ENCODE data around the gene GRAMD1B.
A peak's percentile ranks its signal among the peaks of the same experiment; 100 is the strongest.

Gene GRAMD1B

DNA sequence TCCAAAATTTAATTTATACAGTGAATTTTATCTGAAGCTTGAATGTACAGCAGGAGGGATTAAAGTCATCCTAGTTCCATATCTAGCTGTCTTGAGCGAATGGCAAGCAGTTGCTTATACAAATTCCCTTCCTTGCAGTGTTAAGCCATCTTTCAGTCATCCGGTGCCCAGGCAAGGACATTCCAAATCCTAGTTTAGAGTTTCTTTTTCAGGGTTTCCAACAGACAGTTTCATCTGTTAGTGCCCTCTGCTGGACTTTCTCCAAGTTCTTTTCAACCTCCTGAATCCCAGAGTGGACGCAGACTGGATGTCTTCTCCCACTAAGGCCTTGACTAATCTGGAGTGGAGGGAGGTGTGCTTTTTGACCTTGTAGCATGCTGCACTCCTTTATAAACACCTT, 45.4 kb downstream of the GRAMD1B start:
- peak; percentile 83 for DNase-seq (ENCODE audit: low spot score)

DNA sequence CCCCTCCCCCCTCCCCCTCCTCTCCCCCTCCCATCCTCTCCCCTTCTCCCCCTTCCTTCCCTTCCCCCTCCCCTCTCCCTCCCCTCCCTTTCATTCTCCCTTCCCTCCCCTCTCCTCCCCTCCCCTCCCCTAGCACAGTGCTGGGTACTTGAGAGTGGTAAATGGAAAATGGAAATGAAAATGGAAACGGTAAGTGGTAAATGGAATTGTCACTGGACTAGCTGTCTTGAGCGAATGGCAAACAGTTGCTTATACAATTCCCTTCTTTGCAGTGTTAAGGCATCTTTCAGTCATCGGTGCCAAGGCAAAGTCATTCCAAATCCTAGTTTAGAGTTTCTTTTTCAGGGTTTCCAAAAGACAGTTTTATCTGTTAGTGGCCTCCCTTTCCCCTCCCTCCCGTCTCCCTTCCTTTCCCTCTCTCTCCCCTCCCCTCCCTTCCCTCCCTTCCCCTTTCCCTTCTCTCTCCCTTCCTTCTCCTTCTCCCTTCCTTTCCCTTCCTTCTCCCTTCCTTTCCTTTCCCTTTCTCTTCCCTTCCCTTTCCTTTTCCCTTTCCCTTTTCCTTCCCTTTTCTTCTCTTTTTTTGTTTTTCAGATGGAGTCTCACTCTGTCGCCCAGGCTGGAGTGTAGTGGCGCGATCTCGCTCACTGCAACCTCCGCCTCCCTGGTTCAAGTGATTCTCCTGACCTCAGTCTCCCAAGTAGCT, 47.3 kb downstream of the GRAMD1B start:
- no peak for DNase-seq (ENCODE audit: low spot score)

DNA sequence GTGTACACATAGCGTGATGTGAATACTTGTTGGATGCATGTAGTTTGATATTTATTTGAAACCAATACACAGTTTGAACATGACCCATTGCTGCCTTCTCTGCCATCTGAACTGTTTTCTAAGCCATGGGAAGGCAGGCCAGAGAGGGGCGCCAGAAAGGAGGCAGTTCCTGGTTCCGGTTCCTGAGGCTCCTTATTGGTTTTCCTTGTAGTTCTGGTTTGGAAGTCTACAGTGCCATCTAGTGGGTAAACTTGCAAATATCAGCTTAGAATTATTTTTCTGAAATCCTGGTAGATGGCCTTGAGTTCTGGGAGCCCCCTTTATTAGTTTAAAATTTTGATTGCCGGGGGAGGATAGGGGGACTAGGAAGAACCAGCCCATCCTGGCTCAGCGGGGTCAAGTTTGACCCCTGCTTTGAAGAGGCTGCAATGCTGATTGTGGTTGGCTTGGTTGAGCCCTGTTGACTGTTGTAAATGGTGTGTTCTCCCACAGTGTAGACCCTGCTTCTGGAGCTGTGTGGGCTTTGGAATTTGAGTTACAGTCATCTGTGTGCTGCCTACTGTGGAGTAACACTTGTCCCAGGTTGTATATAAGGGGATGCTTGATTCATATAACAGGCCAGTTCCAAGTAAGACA, 48.4 kb downstream of the GRAMD1B start:
- DNase-seq (ENCODE audit: low spot score) = peak; percentile 94

DNA sequence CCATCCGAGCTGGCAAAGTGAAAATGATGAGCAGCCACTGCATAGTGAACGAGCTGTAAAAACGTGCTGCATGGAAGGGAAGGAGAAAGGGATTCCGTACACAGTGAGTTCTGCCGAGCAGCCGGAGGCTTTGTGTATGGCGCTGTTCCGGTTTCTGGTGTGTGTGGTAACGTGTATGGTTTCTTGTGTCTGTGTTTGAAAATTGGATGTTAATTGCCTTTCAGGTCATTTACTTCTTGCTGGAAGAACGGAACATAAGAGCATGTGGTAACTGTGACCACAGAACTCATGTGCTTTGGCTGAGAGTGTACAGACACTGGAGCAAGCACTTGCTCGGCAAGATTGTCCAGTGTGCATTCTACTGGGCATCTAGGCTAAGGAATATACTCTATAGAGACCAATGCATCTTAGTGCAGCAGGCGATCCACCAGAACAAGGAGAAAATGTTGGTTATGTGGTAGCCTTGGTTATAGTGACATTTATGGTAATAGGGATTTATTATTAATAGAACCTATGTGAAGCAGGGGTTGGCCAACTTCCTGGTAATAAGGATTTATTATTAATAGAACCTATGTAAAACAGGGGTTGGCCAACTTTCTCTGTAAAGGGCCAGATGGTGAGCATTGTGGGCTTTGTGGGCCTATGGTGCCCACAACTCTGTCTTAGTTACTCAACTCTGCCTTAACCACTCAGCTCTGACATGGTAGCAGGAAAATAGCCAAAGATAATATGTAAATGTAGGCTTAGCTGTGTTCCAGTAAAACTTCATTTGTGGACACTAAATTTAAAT, 49.2 kb downstream of the GRAMD1B start:
- no peak for DNase-seq (ENCODE audit: low spot score)

DNA sequence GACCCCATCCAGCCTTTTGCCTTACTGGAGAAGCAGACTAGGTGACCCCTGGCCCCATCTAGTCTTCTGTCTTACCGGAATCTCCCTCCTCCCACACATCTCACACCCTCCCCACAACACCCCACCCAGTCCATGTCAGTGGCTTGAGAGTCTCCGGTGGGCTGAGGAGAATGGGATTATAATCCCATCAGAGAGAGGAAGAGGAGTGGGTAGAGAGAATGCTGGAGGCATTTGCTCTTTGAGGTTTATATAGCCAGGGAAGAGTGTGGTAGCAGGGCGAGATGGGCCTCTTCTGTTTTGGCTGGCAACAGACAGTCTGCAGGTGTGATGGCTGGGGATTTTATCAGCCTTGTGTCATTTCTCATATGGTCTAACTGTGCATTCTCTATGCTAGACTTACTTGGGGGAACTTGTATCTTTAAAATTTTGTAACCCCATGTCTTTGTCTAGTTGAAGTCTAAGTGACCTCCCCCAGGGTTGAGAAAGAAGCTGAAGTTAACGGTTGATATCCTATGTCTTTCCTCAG, 50.3 kb downstream of the GRAMD1B start:
- DNase-seq (ENCODE audit: low spot score) = no peak

DNA sequence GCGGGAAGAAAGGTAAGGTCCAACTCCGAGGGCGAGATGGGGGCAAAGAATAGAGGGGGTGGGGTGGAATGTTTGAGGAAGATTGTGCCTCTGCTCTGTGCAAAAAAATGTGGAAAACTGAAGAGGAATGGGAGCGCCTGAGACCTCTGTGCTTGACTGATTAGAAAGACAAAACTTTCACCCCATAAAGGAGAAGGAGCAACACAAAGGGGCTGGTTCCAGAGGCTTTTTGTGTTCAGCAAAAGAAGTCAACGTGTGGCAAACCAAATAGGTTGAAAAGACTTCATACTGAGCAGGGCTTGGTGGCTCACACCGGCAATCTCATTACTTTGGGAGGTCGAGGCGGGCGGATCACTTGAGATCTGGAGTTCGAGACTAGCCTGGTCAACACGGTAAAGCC, 50.8 kb downstream of the GRAMD1B start:
- no peak for DNase-seq (ENCODE audit: low spot score)

DNA sequence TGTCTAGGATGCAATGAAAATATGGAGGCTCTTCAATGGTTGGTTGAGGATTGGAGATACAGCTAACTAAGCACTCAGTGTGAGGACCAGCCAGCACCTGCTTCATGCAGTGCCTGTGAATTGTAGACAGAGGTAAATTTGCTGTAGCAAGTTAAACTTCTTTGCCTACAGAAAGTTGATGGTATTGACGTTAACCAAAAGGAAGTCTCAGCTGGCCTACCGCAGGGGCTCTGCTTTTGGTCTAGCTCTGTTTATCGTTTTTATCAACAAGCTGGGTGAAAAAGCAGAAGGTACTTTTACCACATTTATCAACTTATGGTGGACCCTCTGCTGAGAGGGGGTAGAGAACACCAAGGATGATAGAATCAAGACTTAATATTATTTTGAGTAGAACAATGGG, 51.6 kb downstream of the GRAMD1B start:
- no peak for DNase-seq (ENCODE audit: low spot score)

DNA sequence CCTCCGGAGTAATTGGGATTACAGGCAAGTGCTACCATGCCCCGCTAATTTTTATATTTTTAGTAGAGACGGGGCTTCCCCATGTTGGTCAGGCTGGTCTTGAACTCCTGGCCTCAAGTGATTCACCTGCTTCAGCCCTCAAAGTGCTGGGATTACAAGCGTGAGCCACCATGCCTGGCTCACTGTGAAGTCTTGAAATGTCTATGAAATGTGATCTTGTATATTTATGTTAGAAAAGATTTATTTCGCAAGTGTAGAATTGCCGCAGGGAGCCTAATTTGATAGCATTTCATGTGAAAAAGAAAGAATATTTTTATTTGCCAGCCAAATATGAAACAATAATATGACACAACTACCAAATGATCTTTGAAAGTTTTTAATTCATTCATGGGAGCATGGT, 52.1 kb downstream of the GRAMD1B start:
- DNase-seq (ENCODE audit: low spot score) = no peak

DNA sequence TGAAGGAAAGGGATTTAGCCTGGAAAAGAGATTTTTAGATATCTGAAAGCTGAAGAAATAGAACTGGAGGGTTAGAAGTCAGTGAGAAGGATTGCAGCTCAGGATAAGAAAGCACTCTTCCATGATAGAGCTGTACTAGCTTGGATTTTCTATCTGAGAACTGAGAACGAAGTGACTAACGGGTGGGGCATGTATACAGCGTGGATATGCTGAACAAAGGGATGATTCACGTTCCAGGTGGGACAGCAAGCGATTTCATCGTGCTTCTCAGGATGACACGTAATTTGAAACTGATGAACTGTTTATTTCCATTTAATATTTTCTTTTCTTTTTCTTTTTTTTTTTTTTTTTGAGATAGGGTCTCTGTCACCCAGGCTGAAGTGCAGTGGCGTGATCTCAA, 53.0 kb downstream of the GRAMD1B start:
- no peak for DNase-seq (ENCODE audit: low spot score)

DNA sequence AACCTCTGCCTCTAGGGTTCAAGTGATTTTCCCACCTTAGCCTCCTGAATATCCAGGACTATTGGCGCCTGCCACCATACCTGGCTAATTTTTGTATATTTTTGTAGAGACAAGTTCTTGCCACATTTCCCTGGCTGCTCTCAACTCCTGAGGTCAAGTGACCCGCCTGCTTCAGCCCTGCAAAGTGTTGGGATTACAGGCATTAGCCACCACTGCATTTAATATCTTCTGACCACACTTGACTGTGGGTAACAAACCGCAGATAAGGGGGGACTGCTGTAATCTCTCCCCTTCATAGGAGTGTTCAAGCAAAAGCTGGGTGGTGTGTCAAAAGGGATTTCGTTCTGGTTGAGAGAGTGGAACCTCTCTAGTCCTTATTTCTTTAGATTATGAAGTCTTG, 53.4 kb downstream of the GRAMD1B start:
- no peak for DNase-seq (ENCODE audit: low spot score)

DNA sequence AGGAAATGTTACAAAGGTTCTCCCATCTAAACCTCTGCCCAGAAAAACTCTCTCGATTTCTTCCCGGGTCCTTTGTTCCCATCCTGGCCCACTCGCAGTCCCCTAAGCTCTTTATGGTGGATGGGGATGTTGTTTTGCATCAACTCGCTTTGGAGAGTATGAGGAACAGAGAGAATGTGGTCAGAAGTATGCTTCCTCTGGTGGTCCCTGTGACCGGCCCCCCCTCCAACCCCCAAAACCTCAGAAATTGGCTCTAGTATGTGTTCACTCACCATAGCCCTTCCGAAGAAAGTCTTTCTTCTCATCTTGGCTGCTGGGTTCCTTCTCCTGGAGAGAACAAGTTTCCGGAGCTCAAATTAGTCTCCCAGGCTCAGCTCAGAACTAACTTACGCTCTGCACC, 54.4 kb downstream of the GRAMD1B start:
- no peak for DNase-seq (ENCODE audit: low spot score)

DNA sequence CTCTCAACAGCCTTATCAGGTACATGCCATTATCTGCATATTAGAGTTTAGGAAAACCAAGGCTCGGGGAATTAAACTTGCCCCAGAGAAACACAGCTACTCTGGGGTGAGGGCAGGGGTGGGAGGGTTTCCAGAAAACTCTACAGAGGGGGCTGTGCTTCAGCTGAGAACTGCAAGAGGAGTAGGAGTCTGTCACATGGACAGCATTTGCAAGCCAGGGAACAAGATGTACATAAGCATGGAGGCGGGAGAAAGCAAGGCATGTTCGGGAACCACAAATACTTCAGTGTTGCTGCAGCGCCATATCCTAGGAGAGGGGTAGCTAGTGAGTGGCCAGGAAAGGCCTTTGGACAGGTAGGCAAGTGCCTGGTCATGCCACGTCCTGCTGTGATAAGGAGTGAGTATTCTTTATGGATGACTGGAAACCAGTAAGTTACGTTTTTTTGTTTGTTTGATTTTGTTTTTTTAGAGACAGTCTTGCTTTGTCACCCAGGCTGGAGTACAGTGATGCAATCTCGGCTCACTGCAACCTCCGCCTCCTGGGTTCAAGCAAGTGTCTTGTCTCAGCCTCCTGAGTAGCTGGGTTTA, 57.2 kb downstream of the GRAMD1B start:
- DNase-seq (ENCODE audit: low spot score) = no peak

DNA sequence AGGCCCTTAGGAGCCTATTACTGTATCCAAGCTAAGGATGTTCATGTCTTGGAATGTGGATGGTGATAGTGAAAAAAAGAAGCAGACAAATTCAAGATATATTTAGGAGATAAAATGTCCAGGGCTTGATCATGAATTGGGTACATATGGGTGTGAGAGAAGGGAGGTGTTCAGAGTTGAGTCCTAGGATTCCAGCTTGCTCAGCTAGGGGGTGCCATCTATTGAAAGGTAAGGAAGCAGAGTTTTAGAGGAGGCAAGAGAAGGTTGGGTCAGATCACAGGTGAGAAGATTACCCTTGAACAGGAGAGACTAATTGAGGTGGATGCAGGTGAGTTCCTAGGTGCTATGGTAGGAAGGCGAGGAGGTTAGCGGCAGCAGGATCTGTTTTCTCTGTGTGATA, 60.5 kb downstream of the GRAMD1B start:
- no peak for DNase-seq (ENCODE audit: low spot score)

DNA sequence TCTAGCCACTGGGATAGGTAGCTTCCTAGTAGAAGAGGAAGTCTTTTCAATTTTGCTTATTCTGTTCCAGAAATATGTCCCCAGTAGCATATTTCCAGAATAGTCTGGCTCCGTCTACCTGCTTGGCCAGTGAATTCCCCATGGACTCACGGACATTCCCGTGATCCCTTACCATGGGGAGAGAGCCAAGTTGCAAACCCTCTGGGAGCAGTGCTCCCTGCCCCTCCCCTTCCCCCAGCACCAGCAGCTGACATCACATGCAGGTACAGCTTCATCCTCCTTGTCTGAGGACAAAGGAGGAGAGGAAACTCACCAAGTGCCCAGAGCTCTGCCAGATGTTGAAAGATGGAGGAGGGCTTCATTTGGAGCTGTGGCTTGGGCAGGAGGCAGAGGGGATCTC, 61.2 kb downstream of the GRAMD1B start:
- no peak for DNase-seq (ENCODE audit: low spot score)

DNA sequence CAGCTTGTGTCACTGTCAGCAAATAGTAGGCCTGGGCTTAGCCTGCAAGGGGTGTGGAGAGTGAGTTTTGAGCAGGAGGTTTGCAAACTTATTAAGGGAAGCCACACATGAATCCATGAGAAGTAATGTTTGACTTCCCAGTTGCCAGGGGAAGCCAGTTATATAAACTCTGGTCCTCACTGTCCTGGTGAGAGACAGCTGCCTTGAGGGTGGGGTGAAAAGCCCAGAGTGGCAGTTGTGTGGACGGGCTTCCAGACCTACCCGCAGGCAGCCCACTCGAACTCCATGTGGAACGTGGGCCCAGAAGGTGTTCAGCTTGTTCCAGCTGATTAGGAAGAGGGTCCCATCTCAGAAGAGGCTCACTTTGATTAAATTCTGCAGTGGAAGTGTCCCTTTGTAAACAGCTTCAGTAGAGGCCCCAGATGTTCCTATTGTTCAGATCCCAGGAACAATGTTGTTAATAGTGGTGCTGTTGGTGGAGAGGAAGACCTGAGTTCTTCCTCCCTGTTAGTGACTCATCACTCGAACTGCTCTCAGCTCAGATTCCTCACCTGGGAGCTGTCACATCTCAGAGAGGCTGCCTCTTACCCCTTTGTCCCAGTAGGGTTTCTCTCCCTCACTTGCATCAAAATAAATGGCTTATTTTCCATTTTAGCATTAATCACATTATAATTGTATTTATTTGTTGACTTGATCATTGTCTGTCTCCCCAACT, 63.4 kb downstream of the GRAMD1B start:
- no peak for DNase-seq (ENCODE audit: low spot score)

DNA sequence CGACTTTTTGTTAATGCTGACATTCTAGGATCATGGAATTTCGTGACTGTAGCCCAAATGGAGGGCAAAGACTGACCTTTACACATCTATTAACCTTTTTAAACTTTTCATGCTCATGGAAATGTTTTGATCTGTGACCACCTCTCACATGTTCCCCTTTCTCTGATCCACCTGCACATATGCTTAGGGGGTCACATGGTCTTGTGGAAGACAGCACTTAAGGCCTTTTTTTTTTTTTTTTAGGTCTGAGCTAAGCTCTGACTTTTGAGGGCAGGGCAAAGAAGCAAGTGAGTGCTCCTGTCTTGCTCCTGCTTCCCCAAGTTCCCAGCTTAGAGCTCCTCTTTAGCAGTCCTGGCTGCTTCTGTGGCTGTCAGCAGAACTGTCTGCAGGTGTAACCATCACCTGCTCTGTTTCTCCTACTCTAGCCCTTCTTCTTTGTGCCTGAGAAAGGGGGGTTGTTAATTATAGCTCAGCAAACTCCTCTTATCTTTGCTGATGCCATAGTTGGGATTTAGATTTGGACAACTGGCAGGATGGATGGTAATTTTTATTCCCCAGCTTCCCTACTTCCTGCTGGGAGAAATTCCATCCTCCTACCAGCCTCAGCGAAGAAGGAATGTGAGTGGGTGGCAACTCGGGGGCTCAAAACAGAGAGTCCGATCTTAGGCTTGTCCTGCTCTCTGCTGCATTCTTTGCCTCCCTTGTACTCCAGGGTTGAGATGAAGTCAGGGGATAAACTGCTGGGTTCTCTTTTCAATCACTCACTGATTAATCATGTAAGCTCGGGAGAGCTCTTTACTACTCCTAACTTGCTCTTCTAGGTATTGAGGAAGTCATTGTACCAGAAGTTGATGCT, 64.4 kb downstream of the GRAMD1B start:
- no peak for DNase-seq (ENCODE audit: low spot score)

DNA sequence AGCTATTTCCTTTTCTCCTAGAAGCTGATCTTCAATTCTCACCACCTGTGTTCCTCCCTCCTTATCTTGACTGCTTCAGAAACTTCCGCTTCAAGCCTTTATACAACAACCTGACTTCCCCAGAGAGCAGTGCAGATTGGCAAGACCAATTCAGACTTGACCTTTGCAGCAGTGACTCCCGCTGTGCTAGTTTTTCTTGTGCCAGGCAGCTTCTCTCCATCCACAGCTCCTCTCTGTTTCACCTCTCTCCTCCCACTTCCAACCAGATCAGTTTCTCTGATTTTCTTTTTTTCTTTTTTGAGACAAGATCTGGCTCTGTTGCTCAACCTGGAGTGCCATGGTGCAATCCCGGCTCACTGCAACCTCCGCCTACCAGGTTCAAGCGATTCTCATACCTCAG, 74.3 kb downstream of the GRAMD1B start:
- peak; percentile 74 for DNase-seq (ENCODE audit: low spot score)

DNA sequence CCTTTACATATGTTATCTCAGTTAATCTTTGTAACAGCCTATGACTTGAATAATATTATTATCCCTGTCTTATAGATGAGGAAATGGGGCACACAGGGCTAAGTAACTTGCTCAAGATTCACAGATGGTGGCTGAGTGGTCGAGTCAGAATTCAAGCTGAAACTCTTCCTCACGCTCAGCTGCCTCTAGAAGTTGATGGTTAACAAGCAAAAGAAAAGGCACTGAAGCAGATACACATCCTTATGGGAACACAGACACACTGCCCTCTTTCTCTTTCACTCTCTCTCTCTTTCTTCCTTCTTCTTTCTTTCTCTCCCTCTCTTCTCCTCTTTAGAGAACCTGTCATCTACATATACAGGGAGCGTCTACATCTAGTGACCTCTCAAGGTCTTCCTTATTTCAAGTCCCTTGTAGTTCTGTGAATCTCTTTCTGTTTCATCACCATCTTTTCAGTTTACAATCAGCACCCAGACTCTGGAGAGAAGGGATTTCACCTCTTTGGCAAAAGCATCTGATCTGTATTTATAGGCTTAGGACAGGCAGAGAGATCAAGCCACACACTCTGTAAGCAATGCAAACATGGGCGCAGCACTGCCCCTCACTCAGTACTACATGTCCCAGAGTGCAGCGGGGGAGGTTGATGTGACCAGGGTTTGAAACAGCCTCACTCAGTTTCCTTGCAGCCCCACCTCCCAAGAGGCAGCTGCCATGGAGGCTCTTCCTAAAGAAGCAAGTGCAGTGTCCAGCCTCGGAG, 75.7 kb downstream of the GRAMD1B start:
- no peak for DNase-seq (ENCODE audit: low spot score)

DNA sequence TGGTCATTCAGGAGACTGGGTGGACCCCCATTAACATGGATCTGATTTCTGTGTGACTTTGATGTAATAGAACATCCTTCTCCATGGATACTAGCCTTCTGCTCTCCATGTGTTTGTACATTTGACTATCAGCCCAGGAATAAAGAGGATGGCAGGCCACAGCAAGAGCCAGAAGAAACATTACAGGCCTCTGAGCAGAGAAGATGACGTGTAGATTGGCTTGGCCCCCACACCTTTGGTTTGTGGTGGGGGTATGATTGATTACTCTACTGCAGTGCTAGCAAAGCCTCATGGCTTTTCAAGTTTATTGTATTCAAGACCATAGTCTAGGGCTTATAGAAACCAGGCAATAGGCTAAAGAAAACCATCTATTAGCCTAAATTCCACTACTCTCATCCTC, 77.0 kb downstream of the GRAMD1B start:
- no peak for DNase-seq (ENCODE audit: low spot score)

All from cerebellar cortex (tissue), 1 donor.